HK-2 (cell line): ENCODE data around the gene POU2F1.

Source experiments
- DNase-seq: peaks from one replicate; pipeline ENCODE4 v3.0.0-alpha.2; 2018; ENCODE audit not compliant: unreplicated experiment

Gene POU2F1

DNA sequence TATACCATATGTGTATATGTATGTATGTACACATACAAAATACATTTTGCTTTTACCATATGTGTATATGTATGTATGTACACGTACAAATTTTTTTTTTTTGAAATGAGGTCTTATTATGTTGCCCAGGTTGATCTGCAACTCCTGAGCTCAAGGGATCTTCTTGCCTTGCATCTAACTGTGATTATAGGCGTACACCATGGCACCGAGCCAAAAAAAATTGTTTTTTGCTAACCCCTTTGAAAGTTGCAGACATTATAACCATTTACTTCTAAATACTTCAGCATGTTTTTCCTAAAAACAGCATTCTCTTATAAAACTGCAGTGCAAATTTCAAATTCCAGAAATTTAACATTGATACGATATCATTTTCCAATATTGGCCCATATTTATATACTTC is 147.0 kb downstream of the POU2F1 start:
- no peak for DNase-seq

DNA sequence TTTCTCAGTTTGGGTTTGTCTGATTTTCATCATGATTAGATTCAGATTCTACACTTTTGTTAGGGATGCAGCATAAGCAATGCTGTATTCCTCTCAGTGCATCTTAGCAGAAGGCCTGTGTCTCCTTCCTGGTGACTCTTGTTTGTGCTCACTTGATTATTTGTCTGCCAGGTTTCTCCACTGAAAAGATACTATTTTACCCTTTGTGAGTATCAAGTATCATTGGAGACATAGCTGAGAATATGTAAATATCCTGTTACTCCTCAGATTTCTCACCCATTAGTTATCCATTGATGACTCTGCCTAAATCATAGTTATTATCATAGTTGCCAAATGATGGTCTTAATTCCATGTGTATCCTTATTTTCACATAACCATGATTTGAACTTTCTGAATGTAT is 148.5 kb downstream of the POU2F1 start:
- DNase-seq = no peak

DNA sequence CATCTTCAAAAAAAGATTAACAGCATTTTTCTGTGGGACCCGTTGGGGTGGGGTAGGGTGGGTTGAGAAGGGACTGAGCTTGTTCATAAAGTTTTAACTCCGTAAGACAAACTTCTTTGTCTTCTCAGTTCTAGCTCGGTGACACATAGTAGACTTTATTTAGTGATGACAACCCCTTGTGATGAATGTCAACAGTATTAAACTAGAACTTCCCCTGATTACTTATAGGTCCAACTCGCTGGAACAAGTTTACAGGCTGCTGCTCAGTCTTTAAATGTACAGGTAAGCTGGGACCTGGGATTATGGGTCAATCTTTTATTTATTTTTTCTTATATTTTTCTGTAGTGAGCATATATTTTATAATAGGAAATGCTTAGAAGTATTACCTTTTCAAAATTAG is 149.2 kb downstream of the POU2F1 start:
- DNase-seq = no peak

DNA sequence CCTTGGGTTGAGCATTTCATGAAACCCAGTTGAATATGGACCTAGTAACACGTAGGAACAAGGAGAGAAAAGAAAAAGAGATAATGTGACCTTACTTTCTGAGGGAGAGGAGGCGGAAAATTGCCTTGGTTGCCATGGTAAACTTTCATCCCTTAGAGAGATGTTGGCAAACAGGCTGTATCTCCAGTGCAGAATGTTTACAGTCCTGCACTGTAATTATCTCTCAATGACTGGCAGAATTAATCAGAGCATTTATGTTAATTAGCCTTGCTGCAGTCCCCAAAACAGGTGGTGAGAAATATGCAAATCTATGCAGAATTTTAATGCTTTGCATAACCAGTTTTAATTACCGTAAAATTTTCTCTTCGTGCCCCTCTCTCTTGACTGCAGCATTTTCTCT is 150.3 kb downstream of the POU2F1 start:
- DNase-seq = no peak

DNA sequence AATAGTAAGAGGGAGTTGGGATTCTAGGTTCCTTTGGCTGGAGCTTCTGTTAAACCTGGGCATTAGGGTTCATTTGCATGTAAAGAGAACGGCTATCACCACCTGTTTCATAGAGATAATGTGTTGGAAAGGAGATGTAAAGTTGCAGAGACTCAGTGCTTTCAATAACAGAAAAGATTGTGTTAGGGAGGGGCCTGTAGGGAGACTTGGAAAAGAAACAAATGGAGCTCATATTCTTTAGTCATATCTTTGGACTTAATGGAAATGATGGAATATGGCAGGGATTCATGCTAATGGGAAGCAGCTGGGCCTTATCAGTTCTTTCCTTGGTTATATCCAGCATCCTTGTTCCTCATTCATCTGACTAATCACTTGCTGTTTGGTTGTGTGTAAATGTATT is 152.7 kb downstream of the POU2F1 start:
- DNase-seq = no peak

DNA sequence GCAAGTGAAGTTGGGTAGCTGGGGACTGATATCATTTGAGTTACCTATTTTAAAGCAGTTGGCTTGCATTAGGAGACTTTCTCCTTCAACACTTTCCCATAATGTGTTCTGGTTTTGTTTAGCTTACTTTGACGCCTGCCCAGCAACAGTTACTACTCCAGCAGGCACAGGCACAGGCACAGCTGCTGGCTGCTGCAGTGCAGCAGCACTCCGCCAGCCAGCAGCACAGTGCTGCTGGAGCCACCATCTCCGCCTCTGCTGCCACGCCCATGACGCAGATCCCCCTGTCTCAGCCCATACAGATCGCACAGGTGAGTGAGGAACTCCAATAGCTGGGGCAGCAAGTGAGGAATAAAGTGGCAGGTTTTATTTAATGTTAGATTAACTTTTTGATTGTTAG is 153.3 kb downstream of the POU2F1 start:
- DNase-seq = no peak

DNA sequence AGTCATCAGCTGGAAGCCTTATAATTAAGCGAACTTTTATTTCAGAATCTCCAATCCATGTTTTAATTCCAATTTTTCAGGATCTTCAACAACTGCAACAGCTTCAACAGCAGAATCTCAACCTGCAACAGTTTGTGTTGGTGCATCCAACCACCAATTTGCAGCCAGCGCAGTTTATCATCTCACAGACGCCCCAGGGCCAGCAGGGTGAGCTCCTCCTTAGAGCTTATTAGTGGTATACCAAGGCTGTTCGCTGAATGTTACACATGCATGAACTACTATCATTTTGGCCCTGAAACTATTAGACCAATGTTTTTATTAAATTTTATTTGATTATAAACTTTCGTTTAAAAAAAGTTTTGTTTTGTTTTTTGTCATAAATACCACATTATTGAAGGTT is 155.3 kb downstream of the POU2F1 start:
- no peak for DNase-seq

DNA sequence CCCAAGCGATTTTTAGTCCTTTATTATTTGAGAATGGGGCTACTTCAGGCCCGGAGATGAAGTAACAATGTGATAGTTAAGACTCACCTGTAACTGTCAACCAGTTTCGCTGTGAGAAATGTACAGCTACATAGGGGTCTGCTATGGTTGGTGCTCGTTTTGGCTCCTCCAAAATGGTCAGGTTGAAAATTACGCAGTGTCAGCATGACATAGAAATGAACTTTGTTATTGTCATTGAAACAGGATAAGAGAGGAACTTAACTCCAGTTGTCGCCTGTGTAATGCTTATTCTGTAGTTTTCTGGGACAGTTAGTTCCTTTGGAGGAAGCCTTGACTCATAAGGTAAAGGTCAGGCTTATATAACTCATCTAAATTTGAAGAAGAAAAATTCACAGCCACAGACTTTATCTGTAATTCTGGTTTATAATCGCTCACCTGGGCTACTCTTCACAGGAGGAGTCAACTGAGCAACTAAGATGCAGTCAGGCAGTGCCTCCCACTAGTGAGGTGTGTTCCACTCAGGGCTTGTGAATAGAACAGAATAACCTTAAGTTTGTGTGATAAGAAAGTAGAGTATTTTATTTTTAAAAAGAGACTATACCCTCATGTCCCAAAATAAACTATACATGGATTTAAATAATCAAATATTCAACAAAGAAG is 166.7 kb downstream of the POU2F1 start:
- no peak for DNase-seq

DNA sequence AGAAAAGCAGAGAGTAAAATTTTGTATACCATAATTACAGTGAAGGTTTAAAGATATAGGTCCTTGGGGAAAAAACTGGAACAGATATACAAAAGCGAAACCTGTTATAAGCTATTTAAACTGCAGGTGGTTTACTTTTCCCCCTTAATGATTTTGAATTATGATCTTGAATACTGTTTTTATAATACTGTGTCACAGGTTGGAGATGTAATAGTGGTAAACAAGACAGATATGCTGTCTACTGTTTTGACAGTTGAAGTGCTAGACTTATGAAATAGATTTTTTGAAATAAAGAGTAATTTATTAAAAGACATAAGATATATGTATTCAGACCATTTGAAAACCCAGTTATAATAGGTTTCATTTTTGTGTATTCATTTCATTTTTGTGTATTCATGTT is 168.3 kb downstream of the POU2F1 start:
- DNase-seq = no peak

DNA sequence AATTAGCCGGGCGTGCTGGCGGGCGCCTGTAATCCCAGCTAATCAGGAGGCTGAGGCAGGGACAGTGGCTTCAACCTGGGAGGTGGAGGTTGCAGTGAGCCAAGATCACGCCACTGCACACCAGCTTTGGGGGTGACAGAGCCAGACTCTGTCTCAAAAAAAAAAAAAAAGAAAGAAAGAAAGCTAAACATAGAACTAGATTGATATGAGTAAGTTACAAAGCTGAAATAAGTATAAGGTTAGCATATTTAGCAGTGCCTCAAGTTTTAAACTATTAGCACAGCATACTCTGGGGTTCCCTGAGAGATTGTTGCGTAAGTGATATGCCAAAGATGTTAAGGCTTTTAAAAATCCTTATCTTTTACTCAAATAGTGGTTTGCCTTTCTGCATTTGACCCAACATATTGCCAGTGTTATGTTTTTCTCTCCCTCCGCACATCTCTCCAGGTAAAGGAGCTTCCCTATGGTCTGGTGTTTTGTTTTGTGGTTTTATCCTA is 171.6 kb downstream of the POU2F1 start:
- DNase-seq = no peak

DNA sequence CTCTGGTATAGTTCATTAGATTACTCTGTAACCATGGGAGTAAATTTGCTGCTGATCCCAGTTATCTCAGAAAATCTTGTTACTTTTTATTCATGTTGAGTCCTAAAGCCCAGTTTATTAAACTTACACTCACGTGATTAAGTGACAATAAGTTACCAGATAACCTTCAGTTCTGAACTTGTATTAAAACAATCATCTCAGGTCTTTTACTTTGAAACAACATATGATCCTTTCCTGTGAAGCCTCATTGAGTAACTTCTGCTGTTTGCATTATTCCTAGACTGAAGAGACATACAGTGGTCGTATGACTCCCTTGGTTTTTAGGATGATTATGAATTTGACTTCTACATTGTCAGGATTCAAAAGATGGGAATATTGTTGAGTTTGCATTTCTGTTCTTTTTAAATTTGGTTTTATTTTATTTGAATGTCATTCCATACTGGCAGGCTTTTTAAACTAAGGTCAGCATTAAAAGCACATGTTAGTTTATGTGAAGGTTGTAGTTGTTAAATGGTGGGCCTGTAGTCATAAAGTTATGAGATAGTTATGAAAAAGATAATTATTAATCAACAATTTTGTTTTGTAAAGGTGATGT is 179.8 kb downstream of the POU2F1 start:
- DNase-seq = no peak

DNA sequence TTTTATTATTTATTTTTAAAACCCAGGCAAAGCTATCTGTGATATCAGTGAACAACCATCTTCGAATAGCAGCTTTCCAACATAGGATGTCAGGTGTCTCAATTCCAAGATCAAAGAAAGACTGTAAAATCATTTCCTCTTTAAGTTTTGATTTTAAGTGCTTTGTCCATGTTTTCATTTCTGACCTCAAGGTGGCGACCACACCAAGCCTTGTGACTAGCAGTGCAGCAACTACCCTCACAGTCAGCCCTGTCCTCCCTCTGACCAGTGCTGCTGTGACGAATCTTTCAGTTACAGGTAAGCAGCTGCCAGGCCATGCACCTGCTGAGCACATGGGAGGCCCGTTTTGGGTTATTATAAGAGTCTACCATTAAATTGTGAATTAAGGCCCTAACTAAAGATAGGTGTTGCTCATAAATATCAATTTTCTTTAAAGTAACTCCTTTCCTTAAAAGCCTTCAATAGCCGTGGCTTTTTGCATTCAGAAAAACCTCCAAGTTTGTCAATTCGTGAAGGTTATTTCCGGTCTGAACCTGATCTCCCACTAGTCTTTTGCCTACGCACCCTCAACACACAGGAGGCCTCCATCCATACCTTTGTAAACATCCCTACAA is 180.7 kb downstream of the POU2F1 start:
- peak; percentile 33 for DNase-seq

DNA sequence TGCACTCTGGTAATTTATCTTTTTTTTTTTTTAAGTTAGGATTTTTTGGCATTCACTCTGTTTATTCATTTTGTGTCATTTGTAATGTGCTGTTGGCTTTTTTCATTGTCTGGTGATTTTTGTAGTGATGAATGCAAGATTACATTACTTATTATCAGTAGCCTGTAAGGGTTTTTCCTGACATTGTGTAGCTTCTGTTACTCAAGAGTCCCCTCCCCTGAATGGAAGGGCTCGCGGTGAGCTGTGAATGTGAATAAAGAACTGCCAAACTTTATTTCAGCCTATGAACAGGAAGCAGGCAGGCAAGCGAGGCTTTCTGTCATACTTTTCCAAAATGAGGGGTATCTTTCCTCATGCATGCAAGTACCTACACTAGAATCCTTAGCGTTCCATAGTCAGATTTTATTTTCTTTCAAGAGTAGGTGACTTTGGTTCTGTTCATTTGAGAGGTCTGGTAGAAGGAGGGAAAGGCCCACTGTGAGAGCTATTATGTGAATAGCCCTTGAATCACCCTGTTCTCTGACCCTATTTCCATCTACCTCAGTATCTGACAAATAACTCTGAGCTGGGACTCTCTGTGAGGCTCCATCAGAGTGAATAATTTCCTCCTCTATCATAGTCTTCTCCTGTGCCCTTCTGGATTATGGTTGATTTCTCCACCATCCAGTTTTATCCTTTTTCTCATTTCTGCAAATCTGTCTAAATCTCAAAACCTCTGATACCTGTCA is 183.6 kb downstream of the POU2F1 start:
- no peak for DNase-seq

DNA sequence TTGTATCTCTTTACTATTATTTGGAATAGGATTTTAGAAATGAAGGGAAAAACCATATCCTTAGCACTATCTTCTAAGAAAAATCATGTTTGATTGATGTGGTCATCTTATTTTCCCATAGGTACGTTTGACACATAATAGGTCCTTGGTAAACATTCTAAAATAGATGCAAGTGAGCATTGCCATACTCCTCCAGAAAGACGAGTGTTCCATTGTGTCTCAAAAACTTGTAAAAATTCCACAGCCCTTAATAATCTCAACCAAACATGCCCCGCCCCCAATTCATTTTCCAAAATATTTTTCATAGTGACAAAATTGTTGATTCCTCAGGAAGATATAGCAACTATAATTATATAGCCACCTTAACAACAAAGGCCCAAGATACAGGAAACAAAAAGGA is 184.2 kb downstream of the POU2F1 start:
- no peak for DNase-seq

DNA sequence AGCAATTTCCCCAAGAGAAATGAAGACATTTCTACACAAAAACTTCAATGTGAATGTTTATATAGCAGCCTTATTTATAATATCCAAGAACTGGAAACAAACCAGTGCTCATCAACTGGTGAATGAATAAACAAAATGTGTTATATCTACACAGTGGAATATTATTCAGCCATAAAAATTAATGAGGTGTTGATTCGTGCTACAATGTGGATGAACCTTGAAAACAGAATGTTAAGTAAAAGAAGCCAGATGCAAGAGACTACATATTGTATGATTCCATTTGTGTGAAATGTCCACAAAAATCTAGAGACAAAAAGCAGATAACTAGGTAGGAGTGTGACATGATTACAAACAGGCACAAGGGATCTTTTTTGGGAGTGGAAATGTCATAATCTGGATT is 187.7 kb downstream of the POU2F1 start:
- DNase-seq = no peak

DNA sequence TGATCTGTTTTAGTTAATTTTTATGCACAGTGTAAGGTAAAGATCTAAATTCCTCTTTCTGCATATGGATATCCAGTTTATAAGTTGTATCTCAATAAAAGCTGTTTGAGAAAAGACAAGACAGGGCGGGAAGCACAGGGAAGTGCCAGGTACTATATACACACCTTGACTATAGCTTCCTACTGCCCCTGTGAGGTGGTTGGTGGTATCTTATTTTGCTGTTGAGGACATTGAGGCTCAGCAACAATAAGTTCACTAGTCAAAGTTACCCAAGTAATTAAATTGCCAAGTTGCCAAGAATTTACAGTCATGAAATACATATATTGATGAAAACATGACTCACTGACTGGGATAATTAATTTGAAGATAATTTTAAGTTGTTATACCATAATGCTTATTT is 188.5 kb downstream of the POU2F1 start:
- DNase-seq = no peak

DNA sequence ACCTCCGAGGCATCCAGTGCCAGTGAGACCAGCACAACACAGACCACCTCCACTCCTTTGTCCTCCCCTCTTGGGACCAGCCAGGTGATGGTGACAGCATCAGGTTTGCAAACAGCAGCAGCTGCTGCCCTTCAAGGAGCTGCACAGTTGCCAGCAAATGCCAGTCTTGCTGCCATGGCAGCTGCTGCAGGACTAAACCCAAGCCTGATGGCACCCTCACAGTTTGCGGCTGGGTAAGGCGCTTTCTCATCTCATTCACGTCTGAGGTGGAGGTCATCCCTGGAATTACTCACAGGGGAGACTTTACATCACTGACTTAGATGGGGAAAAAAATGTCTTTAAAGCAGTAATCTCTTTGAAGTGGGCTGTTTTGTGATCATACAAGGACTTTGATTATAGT is 191.4 kb downstream of the POU2F1 start:
- no peak for DNase-seq

DNA sequence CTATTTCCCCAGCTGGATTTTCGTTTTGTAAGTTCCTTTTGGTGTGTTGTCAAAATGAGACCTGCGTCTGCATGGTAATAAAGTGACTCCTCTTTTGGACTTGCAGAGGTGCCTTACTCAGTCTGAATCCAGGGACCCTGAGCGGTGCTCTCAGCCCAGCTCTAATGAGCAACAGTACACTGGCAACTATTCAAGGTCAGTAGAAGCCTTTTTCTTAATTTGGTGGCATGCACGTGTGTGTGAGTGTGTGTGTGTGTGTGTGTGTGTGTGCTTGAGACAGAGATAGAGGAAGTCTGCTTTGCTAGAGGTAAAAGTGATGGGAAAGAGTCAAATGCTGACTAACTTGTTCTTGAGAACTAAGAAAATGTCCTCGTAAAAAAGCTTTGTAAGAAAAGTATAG is 192.2 kb downstream of the POU2F1 start:
- DNase-seq = no peak

DNA sequence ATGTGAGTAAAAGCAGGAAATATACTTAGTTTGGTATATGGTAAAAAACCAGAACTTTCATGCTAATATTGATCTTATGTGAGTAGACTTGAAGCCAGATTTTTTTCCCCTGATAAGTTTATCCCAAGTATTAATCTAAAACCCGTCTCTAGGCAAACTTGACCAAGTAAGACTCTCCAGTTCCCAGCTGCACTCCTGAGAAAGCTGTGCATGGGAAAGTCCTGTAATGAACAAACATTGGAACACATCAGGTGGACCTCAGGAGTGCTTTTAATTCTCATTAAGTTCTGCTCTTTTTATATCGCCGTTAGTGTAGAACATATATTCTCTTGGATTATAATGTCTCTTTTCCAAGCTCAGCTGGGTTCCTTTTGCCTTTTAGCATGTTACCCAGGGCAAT is 192.6 kb downstream of the POU2F1 start:
- no peak for DNase-seq

DNA sequence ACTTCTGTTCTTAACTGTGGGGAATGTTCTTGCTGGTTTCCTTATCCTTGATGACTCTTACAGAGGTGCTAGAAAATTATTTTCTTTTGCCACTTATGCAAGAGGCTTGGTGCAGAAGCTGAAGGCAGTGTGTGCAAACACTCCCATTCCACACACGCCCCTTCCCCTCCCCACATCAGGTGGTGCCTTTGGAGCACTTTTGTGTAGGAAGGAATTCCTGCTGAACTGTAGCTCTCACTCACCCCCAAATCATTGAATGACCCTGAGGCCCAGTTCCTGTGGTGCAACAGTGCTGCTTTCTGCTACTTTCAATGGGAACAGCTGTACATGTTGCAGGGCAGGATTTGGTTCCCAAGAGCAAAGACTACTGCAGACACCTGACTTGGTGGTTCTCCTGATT is 195.8 kb downstream of the POU2F1 start:
- no peak for DNase-seq

DNA sequence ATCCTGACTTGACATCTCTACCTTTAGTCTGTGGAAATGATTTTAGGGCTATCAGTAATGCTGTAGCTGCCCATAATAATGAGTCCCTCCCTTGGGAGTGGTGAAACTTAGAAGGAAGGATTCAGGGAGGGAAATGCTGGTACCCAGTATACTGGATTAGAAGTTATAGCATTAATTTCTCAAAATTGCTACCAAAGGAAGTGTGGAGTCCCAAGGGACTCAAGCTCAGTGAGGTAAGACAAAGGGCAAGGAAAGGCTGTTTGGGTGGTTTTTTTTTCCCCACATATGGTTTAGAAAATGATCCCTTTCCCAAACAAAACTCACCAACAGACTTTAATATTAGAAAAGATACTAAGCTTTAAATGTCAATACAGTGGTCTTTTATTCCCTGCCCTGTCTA is 197.7 kb downstream of the POU2F1 start:
- no peak for DNase-seq

DNA sequence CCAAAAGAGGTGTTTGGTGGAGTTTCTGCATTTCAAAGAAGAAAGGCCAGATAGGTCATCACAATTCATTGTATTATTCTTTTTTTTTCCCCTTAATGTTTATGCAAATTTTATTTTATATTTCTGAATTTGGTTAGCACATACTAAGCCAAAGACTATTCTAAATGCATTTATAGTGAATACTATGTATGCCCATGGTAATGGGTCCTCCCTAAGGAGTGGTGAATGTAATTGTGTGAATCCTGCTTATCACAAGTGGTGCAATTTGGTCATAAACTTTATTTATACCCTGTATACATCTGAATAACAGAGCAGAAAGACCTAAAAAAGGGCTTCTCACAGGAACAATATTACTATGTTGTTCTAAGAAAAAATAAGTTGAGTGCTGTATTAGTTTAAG is 198.6 kb downstream of the POU2F1 start:
- DNase-seq = no peak

DNA sequence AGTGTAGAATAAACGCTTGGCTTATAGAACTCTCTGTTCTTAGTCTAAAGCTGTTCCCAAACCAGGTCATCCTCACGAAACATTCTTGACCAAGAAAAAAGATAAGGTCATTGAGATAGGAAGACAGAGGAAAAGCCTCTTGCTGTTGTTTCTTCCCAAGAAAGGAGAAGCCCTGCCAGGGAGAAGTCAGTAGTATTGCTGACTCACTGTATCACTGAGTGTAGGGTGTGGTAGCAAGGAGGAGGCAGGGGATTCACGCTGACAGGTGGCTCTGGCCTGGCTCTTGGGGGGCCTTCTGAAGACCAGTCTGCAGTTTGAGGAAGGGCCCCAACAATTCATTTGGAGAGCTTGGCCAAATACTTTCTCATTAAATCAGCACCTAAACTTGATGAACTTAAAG is 199.8 kb downstream of the POU2F1 start:
- no peak for DNase-seq
